Measurements from ENCODE around the gene PRMT7.

DNA sequence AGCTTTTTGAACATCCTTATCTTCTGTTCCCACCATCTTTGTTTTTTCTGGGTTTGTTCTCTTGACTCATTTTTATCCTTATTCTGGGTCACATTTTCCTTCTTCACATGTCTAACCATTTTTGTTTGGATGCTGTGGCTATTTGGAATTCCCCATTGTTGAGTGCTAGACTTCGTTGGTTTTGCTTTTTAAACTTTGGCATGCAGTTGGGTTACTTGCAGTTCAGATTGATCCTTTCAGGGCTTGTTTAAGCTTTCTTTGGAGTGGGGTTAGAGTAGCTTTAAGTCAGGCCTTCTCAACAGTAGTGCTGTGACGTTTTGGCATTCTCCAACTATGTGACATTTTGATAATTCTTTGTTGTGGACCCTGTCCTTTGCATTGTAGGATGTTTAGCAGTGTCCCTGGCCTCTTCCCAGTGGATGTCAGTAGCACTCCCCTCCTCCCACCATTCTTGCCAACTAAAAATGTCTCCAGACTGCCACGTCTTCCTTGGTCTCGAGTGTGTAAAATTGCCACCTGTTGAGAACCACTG lies 21.1 kb downstream of the PRMT7 start:
- TF ChIP-seq EZH2 (IDR thresholded peaks at IDR 0.05; ENCODE audit: insufficient read depth, low read length), result no peak
- TF ChIP-seq, protein P1, sequence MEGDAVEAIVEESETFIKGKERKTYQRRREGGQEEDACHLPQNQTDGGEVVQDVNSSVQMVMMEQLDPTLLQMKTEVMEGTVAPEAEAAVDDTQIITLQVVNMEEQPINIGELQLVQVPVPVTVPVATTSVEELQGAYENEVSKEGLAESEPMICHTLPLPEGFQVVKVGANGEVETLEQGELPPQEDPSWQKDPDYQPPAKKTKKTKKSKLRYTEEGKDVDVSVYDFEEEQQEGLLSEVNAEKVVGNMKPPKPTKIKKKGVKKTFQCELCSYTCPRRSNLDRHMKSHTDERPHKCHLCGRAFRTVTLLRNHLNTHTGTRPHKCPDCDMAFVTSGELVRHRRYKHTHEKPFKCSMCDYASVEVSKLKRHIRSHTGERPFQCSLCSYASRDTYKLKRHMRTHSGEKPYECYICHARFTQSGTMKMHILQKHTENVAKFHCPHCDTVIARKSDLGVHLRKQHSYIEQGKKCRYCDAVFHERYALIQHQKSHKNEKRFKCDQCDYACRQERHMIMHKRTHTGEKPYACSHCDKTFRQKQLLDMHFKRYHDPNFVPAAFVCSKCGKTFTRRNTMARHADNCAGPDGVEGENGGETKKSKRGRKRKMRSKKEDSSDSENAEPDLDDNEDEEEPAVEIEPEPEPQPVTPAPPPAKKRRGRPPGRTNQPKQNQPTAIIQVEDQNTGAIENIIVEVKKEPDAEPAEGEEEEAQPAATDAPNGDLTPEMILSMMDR (IDR thresholded peaks at IDR 0.05; ENCODE audit: insufficient read depth, low read depth, low read length), result no peak

Data from astrocyte (in vitro differentiated cells and primary cell).